MM.1S (cell line): ENCODE measurements around the gene AARS2.

ENCODE experiments used
- DNase-seq: peaks from one replicate; pipeline ENCODE4 v3.0.0-alpha.2; 2015
- H2AFZ ChIP-seq: fragments of 300-600 bp; sonication (generic); 2 replicates; pipeline ENCODE4 v1.6.0; 2016; ENCODE audit warnings: antibody characterized with exemption, low read length
- H3F3A ChIP-seq: fragments of 300-600 bp; sonication (generic); 2 replicates; pipeline ENCODE4 v1.6.1; 2016; ENCODE audit warnings: mild to moderate bottlenecking, antibody characterized with exemption, low read length, moderate library complexity, mixed read lengths; ENCODE audit not compliant: insufficient read depth
- H3K27ac ChIP-seq: fragments of 300-600 bp; sonication (generic); 2 replicates; pipeline ENCODE4 v1.5.1; 2016; ENCODE audit warnings: mild to moderate bottlenecking, low read length
- H3K27me3 ChIP-seq: fragments of 300-600 bp; sonication (generic); replicated peaks from 2 replicates; pipeline ENCODE4 v1.6.0; 2016; ENCODE audit warnings: low read length; ENCODE audit not compliant: insufficient read depth
- H3K36me3 ChIP-seq: fragments of 300-600 bp; sonication (generic); replicated peaks from 2 replicates; pipeline ENCODE4 v1.6.1; 2016; ENCODE audit warnings: mild to moderate bottlenecking, low read length, mixed read lengths; ENCODE audit not compliant: insufficient read depth
- H3K4me1 ChIP-seq: fragments of 300-600 bp; sonication (generic); 2 replicates; pipeline ENCODE4 v1.6.1; 2016; ENCODE audit warnings: low read length, mixed read lengths
- H3K4me2 ChIP-seq: fragments of 300-600 bp; sonication (generic); 2 replicates; pipeline ENCODE4 v1.6.0; 2016; ENCODE audit warnings: low read depth, low read length
- H3K4me3 ChIP-seq: fragments of 300-600 bp; sonication (generic); 2 replicates; pipeline ENCODE4 v1.5.1; 2016; ENCODE audit warnings: low read length, mixed read lengths
- H3K79me2 ChIP-seq: fragments of 300-600 bp; sonication (generic); 2 replicates; pipeline ENCODE4 v1.6.1; 2016; ENCODE audit warnings: mixed run types, low read length, mixed read lengths
- H3K9ac ChIP-seq: fragments of 300-600 bp; sonication (generic); 2 replicates; pipeline ENCODE4 v1.6.1; 2016; ENCODE audit warnings: low read length, mixed read lengths
- H3K9me2 ChIP-seq: fragments of 300-600 bp; sonication (generic); replicated peaks from 2 replicates; pipeline ENCODE4 v1.6.1; 2016; ENCODE audit warnings: mild to moderate bottlenecking, low read length, mixed read lengths; ENCODE audit not compliant: insufficient read depth
- H3K9me3 ChIP-seq: fragments of 300-600 bp; sonication (generic); replicated peaks from 2 replicates; pipeline ENCODE4 v1.6.1; 2016; ENCODE audit warnings: mild to moderate bottlenecking, low read length, mixed read lengths; ENCODE audit not compliant: insufficient read depth
- H4K20me1 ChIP-seq: fragments of 300-600 bp; sonication (generic); 2 replicates; pipeline ENCODE4 v1.6.1; 2016; ENCODE audit warnings: mild to moderate bottlenecking, low read length, moderate library complexity, mixed read lengths; ENCODE audit not compliant: insufficient read depth
- CTCF ChIP-seq: fragments of 300-600 bp; sonication (generic); IDR thresholded peaks from 2 replicates; pipeline ENCODE4 v1.5.1; 2016; ENCODE audit warnings: antibody characterized with exemption, low read length, mixed read lengths
- EZH2 ChIP-seq: fragments of 300-600 bp; sonication (generic); optimal IDR thresholded peaks from 2 replicates; pipeline ENCODE3; 2017; ENCODE audit warnings: low read depth, mild to moderate bottlenecking, antibody characterized with exemption, low read length, mixed read lengths
- EZH2phosphoT487 ChIP-seq: fragments of 300-600 bp; sonication (generic); IDR thresholded peaks from 2 replicates; pipeline ENCODE4 v1.6.1; 2018; ENCODE audit warnings: antibody characterized with exemption, low read length

The AARS2 gene

DNA sequence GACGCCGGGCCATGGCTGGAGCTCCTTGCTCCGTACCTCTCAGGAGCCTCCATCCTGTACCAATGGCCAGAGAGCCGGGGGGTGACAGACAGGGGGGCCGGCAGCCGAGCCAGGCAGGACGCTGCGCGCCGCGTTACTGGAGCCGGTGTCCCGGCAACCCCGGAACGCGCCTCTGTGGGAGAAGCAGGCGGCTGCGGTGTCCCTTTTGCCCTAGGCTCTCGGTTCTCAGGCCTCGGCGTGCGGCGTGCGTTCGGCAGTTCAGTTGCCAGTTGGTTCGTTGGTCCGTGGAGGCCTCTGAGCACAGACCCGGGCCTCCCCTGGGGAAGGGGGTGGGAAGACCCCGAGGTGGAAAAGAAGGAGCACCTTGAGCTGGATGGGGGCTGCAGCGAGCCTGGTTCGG lies 29.3 kb upstream of the AARS2 start, which contains the start of gene SPATS1:
Gene SPATS1, plus strand, starts transcription at position 162 of the 400 bp plus-strand sequence. CDS start 446 bp downstream, outside the sequence.
- H3K9me3 ChIP-seq: no peaks in the 10 kb centered on the region
- H2AFZ ChIP-seq: no peak within 1 kb of the TSS
- H3K9ac ChIP-seq: no peak within 1 kb of the TSS
- no peak within 1 kb of the TSS for H3K4me3 ChIP-seq
- no peak for DNase-seq
- H3K27me3 ChIP-seq: no peaks in the 10 kb centered on the region
- H3K4me2 ChIP-seq: no peak within 1 kb of the TSS
- TF ChIP-seq EZH2phosphoT487 (no peak), EZH2 (no peak), CTCF (no peak)
- H3K27ac ChIP-seq: no peak within 1 kb of the TSS
- no peaks in the 10 kb centered on the region for H3K79me2 ChIP-seq
- no peaks in the 10 kb centered on the region for H3K9me2 ChIP-seq
- H3K4me1 ChIP-seq: no peaks in the 10 kb centered on the region
- H4K20me1 ChIP-seq: no peaks in the 10 kb centered on the region
- no peaks in the 10 kb centered on the region for H3F3A ChIP-seq
- no peaks in the 10 kb centered on the region for H3K36me3 ChIP-seq

GRCh38 chr6:44342052-44342451 lies 28.9 kb upstream of the AARS2 start:
- Histone ChIP-seq H3K9ac (no peak overlapping the region), H4K20me1 (no peaks in the 10 kb centered on the region), H3K9me2 (no peaks in the 10 kb centered on the region), H3K4me1 (no peaks in the 10 kb centered on the region), H3F3A (no peaks in the 10 kb centered on the region), H3K27me3 (no peaks in the 10 kb centered on the region), H3K4me3 (no peak overlapping the region), H3K4me2 (no peak overlapping the region), H2AFZ (no peak overlapping the region), H3K27ac (no peak overlapping the region), H3K79me2 (no peaks in the 10 kb centered on the region), H3K9me3 (no peaks in the 10 kb centered on the region), H3K36me3 (no peaks in the 10 kb centered on the region)
- no peak for DNase-seq
- TF ChIP-seq EZH2 (no peak), EZH2phosphoT487 (no peak), CTCF (no peak)

DNA sequence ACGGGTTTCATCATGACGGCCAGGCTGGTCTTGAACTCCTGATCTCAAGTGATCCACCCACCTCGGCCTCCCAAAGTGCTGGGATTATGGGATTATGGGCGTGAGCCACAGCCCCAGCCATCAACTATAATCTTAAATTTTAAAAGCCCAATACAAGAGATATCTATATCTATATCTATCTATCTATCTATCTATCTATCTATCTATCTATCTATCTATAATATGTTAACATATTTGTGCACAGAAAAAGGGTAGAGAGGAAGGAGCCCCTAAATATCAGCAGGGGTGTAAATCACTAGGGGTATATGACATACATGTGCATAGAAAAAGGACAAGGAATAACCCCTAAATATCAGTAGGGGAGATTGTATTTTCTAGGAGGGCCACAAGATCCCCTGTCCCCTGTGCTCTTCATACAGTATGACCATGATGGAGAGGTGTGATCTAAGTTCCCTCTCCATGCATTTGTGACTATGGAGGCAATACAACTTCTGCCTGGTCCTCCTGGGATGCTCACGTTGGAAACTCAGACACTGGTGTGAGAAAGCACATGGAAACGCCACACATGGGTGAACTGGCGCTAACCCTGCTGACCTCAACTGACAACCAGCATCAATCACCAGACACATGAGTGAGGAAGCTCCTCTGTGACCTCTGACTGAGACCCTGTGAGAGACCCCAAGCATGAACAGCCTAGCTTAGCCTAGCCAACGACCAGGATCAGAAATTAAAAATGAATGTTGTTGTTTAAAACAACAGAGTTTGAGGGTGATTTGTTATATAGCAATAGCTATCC lies 28.1 kb upstream of the AARS2 start:
- Histone ChIP-seq H2AFZ (no peak overlapping the region), H3K4me3 (no peak overlapping the region), H4K20me1 (no peaks in the 10 kb centered on the region), H3K4me2 (no peak overlapping the region), H3K9ac (no peak overlapping the region), H3K36me3 (no peaks in the 10 kb centered on the region), H3K9me2 (no peaks in the 10 kb centered on the region), H3K79me2 (no peaks in the 10 kb centered on the region), H3K27ac (no peak overlapping the region), H3K4me1 (no peaks in the 10 kb centered on the region), H3K9me3 (no peaks in the 10 kb centered on the region), H3F3A (no peaks in the 10 kb centered on the region), H3K27me3 (no peaks in the 10 kb centered on the region)
- DNase-seq: no peak
- TF ChIP-seq CTCF: no peak
- TF ChIP-seq EZH2phosphoT487: no peak
- no peak for TF ChIP-seq EZH2
